ENCODE data around the gene SACS. TPM values are rescaled to one million over a fixed set of nuclear protein-coding genes. Genes with fewer than 3 reads are reported as not detected.

Gene SACS
- total and polyA plus RNA-seq, 2 of the 4 experiments (the other 2 are of a cell fraction): 14.7 to 121 TPM

GRCh38 chr13:23359882-23360281 lies 73.6 kb downstream of the SACS start:
- dilution Hi-C loops (cut with HindIII; ENCODE audit: low sequenced_read_pairs, unreplicated experiment): no loop called here
- H2AK9ac ChIP-seq (replicated peaks; ENCODE audit: low read depth, low read length, poor library complexity): no peak overlapping the region
- no peak overlapping the region for H3K4me2 ChIP-seq (ENCODE audit: low read depth, low read length)
- no peak overlapping the region for H4K91ac ChIP-seq (ENCODE audit: insufficient read depth, low read depth, low read length)
- no peak overlapping the region for H2BK120ac ChIP-seq (ENCODE audit: low read depth, low read length)
- no peak overlapping the region for H3K23ac ChIP-seq (ENCODE audit: low read depth, low read length)
- H4K20me1 ChIP-seq (ENCODE audit: insufficient read depth, low read length): 0 out of 2 replicates have a peak, but pooled peaks cover 6% of the 10 kb centered on the region
- no peak overlapping the region for H4K8ac ChIP-seq (ENCODE audit: low read depth in 2 of 2, low read length in 2 of 2)
- peak overlapping the region; percentile 41 for H2AFZ ChIP-seq (replicated peaks; ENCODE audit: low read length, poor library complexity)
- no peak overlapping the region for H2BK20ac ChIP-seq (ENCODE audit: low read depth, low read length)
- H3K4me3 ChIP-seq (ENCODE audit: insufficient read depth, low read depth, low read length): no peak overlapping the region
- no peak overlapping the region for H4K5ac ChIP-seq (ENCODE audit: low read depth, low read length)
- H2BK15ac ChIP-seq (ENCODE audit: low read depth, low read length): no peak overlapping the region
- in situ Hi-C loops (cut with MboI; ENCODE audit: low sequenced_read_pairs): loop anchor here (25.0 kb wide), 1 partner anchor 527 kb away; the partner anchor contains the start of genes C1QTNF9B and MIPEP
- no peak overlapping the region for H3K4ac ChIP-seq (ENCODE audit: low read depth, low read length)
- peaks cover 2% of the 10 kb centered on the region; the same call in 1 of the 2 replicates for H3K9me1 ChIP-seq (ENCODE audit: insufficient read depth, low read length)
- peaks cover 10 to 48% of the 10 kb centered on the region in 2 experiments for H3K79me1 ChIP-seq (ENCODE audit: low read depth in 1 of 2, low read length in 2 of 2)
- H3K4me1 ChIP-seq (ENCODE audit: control insufficient read depth, insufficient read depth, low read length): no peaks in the 10 kb centered on the region
- TF ChIP-seq MXI1 (IDR thresholded peaks at IDR 0.05; ENCODE audit: borderline replicate concordance, low read depth, low read length): no peak
- no peak for TF ChIP-seq FOS (IDR thresholded peaks at IDR 0.05; ENCODE audit: low read depth, low read length)
- no peak for TF ChIP-seq RAD21 (IDR thresholded peaks at IDR 0.05; ENCODE audit: low read length)
- TF ChIP-seq ELK1 (IDR thresholded peaks at IDR 0.05; ENCODE audit: borderline replicate concordance, low read depth, low read length): no peak
- no peak for TF ChIP-seq CEBPB (IDR thresholded peaks at IDR 0.05; ENCODE audit: low read depth, low read length)
- no peak for TF ChIP-seq USF2 (IDR thresholded peaks at IDR 0.05; ENCODE audit: low read depth, low read length)
- no peak for TF ChIP-seq NFE2L2 (IDR thresholded peaks at IDR 0.05; ENCODE audit: low read depth, low read length)
- TF ChIP-seq BHLHE40 (IDR thresholded peaks at IDR 0.05; ENCODE audit: low read depth, low read length): no peak
- no peak for TF ChIP-seq CHD1 (IDR thresholded peaks at IDR 0.05; ENCODE audit: low read depth, low read length)
- TF ChIP-seq SMC3 (IDR thresholded peaks at IDR 0.05; ENCODE audit: low read depth, low read length): no peak
- no peak for TF ChIP-seq MAZ (IDR thresholded peaks at IDR 0.05; ENCODE audit: borderline replicate concordance, low read depth, low read length)
- no peak for TF ChIP-seq MAFK (IDR thresholded peaks at IDR 0.05; ENCODE audit: low read depth, low read length)
- no peak overlapping the region for H2BK5ac ChIP-seq (ENCODE audit: low read depth, low read length, poor library complexity, severe bottlenecking)
- no peak for ATAC-seq (ENCODE audit: low read depth)
- no peak overlapping the region for H3K27ac ChIP-seq (ENCODE audit: insufficient read depth, low read length)
- intact Hi-C loops (cut with micrococcal nuclease): no loop called here
- ChIA-PET POLR2A (ENCODE audit: unreplicated experiment) (no interaction called here), CTCF (interaction anchor here (0.7 kb wide), 1 partner anchor 428 kb away, joined by 3 read pairs; no protein-coding TSS in a partner anchor)
- BruUV-seq (replicated peaks): no TSS peak
- H3K14ac ChIP-seq (replicated peaks; ENCODE audit: low read depth, low read length): no peak overlapping the region
- H3K9me3 ChIP-seq (ENCODE audit: control insufficient read depth, insufficient read depth, low read length): no peaks in the 10 kb centered on the region
- H3K9ac ChIP-seq (ENCODE audit: low read depth, low read length): no peak overlapping the region
- H3K56ac ChIP-seq (ENCODE audit: extremely low read depth, insufficient read depth, low read length): no peak overlapping the region
- no CpG with 5 or more reads among the region's 1 CpG for WGBS, 2 experiments (ENCODE audit: extremely low coverage in 2 of 2, insufficient read length in 1 of 2)
- peaks cover 51% of the 10 kb centered on the region for H3K36me3 ChIP-seq (ENCODE audit: control insufficient read depth, insufficient read depth, low read length)
- H2AK5ac ChIP-seq (ENCODE audit: low read depth, low read length): no peak overlapping the region
- H3K27me3 ChIP-seq (ENCODE audit: control insufficient read depth, insufficient read depth, low read length): no peaks in the 10 kb centered on the region
- no peak overlapping the region for H3K18ac ChIP-seq (ENCODE audit: low read depth, low read length)
- DNase-seq: no peak

All from IMR-90 (cell line).